ENCODE data around the gene ZMIZ1. TPM values are rescaled to one million over a fixed set of nuclear protein-coding genes. Genes with fewer than 3 reads are reported as not detected.

The ZMIZ1 gene
- polyA plus RNA-seq, 1 donor from 2014 or later, result 26.8 TPM

DNA sequence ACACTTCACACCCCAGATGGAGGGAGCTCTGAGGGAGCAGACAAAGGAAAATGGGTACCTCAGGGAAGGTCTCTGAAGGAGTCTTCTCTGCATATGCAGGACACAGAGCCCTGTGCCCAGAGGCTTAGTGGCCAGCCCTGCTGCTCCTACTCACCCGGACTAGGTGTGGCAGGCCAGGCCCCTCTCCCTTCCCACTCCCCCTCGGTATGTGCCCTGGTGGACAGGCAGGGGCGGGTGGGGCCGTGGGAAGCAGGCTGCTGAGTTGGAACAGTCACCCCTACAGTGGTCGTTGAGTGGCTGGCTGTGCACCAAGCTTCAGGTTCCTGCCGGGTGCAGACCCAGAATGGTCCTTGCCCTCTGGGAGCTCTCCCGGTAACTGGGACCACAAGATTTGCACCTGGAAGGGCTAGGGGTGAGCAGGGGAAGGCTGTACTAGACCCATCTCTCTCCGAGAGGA, 68.6 kb downstream of the ZMIZ1 start:
- Histone ChIP-seq H3K9ac (ENCODE audit: low read length) (no peak overlapping the region), H3K36me3 (ENCODE audit: insufficient read depth, low read length) (peaks cover 4% of the 10 kb centered on the region), H2AFZ (ENCODE audit: low read depth, low read length) (no peak overlapping the region), H4K20me1 (ENCODE audit: insufficient read depth) (no peaks in the 10 kb centered on the region), H3K27ac (ENCODE audit: low read length) (no peak overlapping the region), H3F3A (ENCODE audit: insufficient read depth, low read length, poor library complexity, severe bottlenecking) (no peaks in the 10 kb centered on the region), H3K4me2 (ENCODE audit: low read length) (no peak overlapping the region), H3K27me3 (ENCODE audit: insufficient read depth, low read depth, low read length) (no peaks in the 10 kb centered on the region), H3K9me2 (ENCODE audit: insufficient read depth, low read length) (no peaks in the 10 kb centered on the region), H3K79me2 (replicated peaks; ENCODE audit: insufficient read depth, low read length) (peaks cover 35% of the 10 kb centered on the region), H3K9me3 (ENCODE audit: low read length) (no peaks in the 10 kb centered on the region), H3K4me3 (ENCODE audit: low read length) (no peak overlapping the region)
- TF ChIP-seq SMC3 (conservative IDR thresholded peaks at IDR 0.05; ENCODE audit: poor library complexity), result no peak

DNA sequence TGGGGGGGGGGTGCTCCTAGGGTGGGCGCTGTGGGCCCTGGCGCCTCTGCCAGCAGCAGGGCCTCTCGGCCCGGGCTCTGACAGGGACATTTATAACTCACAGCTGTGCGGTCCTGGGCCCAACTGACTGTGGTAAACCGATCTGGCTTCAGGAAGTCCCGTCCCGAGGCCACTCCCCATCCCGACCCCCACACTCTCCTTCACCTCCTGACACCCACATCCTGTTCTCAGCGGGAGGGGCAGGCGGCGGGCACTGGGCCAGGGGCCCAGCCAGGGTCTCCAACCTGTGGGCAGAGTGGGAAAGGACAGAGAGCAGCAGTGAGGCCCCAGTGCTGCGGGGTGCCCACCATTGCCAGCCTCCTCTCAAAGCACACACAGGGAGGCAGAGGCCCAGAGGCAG, 69.1 kb downstream of the ZMIZ1 start:
- H3K9ac ChIP-seq (ENCODE audit: low read length), result no peak overlapping the region
- H3K4me3 ChIP-seq (ENCODE audit: low read length), result no peak overlapping the region
- H2AFZ ChIP-seq (ENCODE audit: low read depth, low read length), result no peak overlapping the region
- H3K27ac ChIP-seq (ENCODE audit: low read length), result no peak overlapping the region
- TF ChIP-seq EZH2 (IDR thresholded peaks at IDR 0.05; ENCODE audit: borderline replicate concordance, insufficient read depth, low read length, poor library complexity, severe bottlenecking), result no peak
- TF ChIP-seq RAD21 (conservative IDR thresholded peaks at IDR 0.05), result no peak
- TF ChIP-seq TAF1 (IDR thresholded peaks at IDR 0.05; ENCODE audit: low read depth), result no peak
- TF ChIP-seq SMC3 (conservative IDR thresholded peaks at IDR 0.05; ENCODE audit: poor library complexity), result no peak
- TF ChIP-seq MXI1 (conservative IDR thresholded peaks at IDR 0.05; ENCODE audit: poor library complexity, severe bottlenecking), result no peak
- TF ChIP-seq POLR2AphosphoS5 (IDR thresholded peaks at IDR 0.05), result no peak
- H3K4me2 ChIP-seq (ENCODE audit: low read length), result no peak overlapping the region
- H3F3A ChIP-seq (ENCODE audit: insufficient read depth, low read length, poor library complexity, severe bottlenecking), result no peaks in the 10 kb centered on the region
- no peaks in the 10 kb centered on the region for H3K9me3 ChIP-seq (ENCODE audit: low read length)
- no peaks in the 10 kb centered on the region for H4K20me1 ChIP-seq (ENCODE audit: insufficient read depth)
- H3K79me2 ChIP-seq (replicated peaks; ENCODE audit: insufficient read depth, low read length), result peaks cover 35% of the 10 kb centered on the region
- no peaks in the 10 kb centered on the region for H3K27me3 ChIP-seq (ENCODE audit: insufficient read depth, low read depth, low read length)
- H3K9me2 ChIP-seq (ENCODE audit: insufficient read depth, low read length), result no peaks in the 10 kb centered on the region
- peaks cover 4% of the 10 kb centered on the region for H3K36me3 ChIP-seq (ENCODE audit: insufficient read depth, low read length)

DNA sequence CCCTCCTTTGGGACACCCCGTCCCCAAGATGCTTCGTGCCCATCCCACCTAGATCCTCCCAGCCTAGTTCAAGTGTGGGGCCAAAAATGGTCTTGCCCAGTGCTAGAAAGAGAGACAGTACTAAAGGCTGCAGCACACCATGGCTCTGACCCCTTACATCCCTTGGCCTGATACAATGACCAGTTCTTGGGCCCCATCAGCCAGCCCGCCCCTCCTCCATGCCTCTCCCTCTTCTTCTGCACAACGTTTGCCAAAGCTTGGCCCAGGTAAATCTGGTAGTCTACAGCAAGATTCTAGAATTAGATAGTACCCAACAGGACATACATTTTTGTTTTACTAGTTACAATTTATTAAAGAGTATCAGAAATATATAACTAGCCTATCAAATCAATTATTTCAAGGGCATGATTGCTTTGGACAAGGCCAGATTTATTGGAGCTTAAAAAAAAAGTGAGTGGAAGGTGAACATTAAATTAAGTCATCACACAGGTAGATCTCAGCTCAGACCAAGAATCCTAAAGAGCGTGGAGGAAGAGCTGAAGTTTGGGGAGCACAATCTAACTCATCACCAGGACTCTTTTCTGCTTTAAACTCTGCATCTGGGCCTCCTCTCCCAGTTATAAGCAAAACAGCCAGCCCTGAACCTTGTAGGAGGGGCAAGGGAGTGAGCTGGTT, 69.8 kb downstream of the ZMIZ1 start:
- Histone ChIP-seq H2AFZ (ENCODE audit: low read depth, low read length) (no peak overlapping the region), H3K9ac (ENCODE audit: low read length) (no peak overlapping the region), H3K9me3 (ENCODE audit: low read length) (no peaks in the 10 kb centered on the region), H3K36me3 (ENCODE audit: insufficient read depth, low read length) (peaks cover 4% of the 10 kb centered on the region), H3K9me2 (ENCODE audit: insufficient read depth, low read length) (no peaks in the 10 kb centered on the region), H3K27me3 (ENCODE audit: insufficient read depth, low read depth, low read length) (no peaks in the 10 kb centered on the region), H3F3A (ENCODE audit: insufficient read depth, low read length, poor library complexity, severe bottlenecking) (no peaks in the 10 kb centered on the region), H4K20me1 (ENCODE audit: insufficient read depth) (no peaks in the 10 kb centered on the region), H3K4me3 (ENCODE audit: low read length) (no peak overlapping the region), H3K4me2 (ENCODE audit: low read length) (no peak overlapping the region), H3K27ac (ENCODE audit: low read length) (no peak overlapping the region), H3K79me2 (replicated peaks; ENCODE audit: insufficient read depth, low read length) (peaks cover 35% of the 10 kb centered on the region)
- TF ChIP-seq TAF1 (IDR thresholded peaks at IDR 0.05; ENCODE audit: low read depth) (no peak), MXI1 (conservative IDR thresholded peaks at IDR 0.05; ENCODE audit: poor library complexity, severe bottlenecking) (no peak), EZH2 (IDR thresholded peaks at IDR 0.05; ENCODE audit: borderline replicate concordance, insufficient read depth, low read length, poor library complexity, severe bottlenecking) (no peak), SMC3 (conservative IDR thresholded peaks at IDR 0.05; ENCODE audit: poor library complexity) (no peak), RAD21 (conservative IDR thresholded peaks at IDR 0.05) (no peak), EP300 (conservative IDR thresholded peaks at IDR 0.05; ENCODE audit: poor library complexity, severe bottlenecking) (no peak)
- TF ChIP-seq, protein P1, sequence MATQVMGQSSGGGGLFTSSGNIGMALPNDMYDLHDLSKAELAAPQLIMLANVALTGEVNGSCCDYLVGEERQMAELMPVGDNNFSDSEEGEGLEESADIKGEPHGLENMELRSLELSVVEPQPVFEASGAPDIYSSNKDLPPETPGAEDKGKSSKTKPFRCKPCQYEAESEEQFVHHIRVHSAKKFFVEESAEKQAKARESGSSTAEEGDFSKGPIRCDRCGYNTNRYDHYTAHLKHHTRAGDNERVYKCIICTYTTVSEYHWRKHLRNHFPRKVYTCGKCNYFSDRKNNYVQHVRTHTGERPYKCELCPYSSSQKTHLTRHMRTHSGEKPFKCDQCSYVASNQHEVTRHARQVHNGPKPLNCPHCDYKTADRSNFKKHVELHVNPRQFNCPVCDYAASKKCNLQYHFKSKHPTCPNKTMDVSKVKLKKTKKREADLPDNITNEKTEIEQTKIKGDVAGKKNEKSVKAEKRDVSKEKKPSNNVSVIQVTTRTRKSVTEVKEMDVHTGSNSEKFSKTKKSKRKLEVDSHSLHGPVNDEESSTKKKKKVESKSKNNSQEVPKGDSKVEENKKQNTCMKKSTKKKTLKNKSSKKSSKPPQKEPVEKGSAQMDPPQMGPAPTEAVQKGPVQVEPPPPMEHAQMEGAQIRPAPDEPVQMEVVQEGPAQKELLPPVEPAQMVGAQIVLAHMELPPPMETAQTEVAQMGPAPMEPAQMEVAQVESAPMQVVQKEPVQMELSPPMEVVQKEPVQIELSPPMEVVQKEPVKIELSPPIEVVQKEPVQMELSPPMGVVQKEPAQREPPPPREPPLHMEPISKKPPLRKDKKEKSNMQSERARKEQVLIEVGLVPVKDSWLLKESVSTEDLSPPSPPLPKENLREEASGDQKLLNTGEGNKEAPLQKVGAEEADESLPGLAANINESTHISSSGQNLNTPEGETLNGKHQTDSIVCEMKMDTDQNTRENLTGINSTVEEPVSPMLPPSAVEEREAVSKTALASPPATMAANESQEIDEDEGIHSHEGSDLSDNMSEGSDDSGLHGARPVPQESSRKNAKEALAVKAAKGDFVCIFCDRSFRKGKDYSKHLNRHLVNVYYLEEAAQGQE (IDR thresholded peaks at IDR 0.05; ENCODE audit: borderline replicate concordance), result no peak
